22Rv1 (cell line): Measurements from ENCODE around the gene ECT2.

Source experiments
- CTCF ChIP-seq: fragments of 450-650 bp; IDR thresholded peaks from 2 replicates; pipeline ENCODE4 v1.5.1; 2017; ENCODE audit warnings: mild to moderate bottlenecking
- ZFX ChIP-seq: fragments of 450-650 bp; IDR thresholded peaks from 2 replicates; pipeline ENCODE4 v1.6.1; 2017; ENCODE audit warnings: antibody characterized with exemption, borderline replicate concordance

- TF ChIP-seq CTCF = no peak
- TF ChIP-seq ZFX = no peak
These were observed 96.2 kb downstream of the ECT2 start for GRCh38 chr3:172846706-172847105.
